ENCODE measurements around the gene TMEM255B.

GRCh38 chr13:113746671-113747070, 12.4 kb upstream of the TMEM255B start:
- TF ChIP-seq CTCF (optimal IDR thresholded peaks at IDR 0.05 in 1 of 3, IDR thresholded peaks at IDR 0.05 in 1 of 3, conservative IDR thresholded peaks at IDR 0.05 in 1 of 3; ENCODE audit: extremely low read depth in 1 of 3, insufficient read depth in 2 of 3, low read length in 3 of 3) (no peak), EZH2 (IDR thresholded peaks at IDR 0.05; ENCODE audit: low read length) (no peak)
